NCI-H2029 treated with DMSO at 0.1 percent for 48 hours (cell line): Measurements from ENCODE around the gene ACRV1.

Source experiments
- DNase-seq: peaks from one replicate; lab custom pipeline; 2025; lab: John Stamatoyannopoulos, UW

The ACRV1 gene

DNA sequence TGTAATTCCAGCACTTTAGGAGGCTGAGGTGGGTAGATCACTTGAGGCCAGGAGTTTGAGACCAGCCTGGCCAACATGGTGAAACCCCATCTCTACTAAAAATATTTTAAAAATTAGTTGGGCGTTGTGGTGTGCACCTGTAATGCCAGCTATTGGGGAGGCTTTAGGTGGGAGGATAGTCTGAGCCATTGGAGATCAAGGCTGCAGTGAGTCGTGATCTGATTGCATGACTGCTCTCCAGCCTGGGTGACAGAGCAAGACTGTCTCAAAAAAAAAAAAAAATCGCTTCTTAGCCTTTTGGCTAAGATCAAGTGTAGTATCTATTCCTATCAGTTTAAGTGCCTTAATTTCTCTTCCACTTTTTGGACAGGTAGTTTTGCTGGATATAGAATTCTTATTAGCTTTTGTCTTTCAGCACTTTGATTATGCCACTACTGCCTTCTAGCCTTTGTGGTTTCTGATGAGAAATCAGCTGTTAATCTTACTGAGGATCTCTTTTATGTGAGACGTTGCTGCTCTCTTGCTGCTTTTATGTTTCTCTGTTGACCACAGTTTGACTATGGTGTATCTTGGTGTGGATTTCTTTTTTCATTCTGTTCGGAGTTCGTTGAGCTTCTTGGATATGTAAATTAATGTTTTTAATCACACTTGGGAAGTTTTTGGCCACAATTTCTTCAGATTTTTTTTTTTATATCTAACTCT, 31.0 kb downstream of the ACRV1 start:
- no peak for DNase-seq

DNA sequence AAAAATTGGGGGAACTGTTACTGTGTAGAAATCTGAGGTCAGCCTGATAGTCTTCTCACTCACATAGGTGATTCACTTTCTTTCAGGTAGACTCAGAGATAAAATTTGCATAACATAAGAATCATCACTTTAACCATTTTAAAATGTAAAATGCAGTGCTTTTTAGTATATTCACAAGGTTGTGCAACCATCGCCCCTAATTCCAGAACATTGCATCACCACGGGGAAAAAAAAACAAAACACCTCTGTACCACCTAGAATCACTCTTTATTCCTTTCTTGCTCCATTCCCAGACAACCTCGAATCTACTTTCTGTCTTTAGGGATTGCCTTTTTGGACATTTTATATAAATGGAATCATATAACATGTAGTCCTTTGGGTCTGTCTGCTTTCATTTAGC, 34.8 kb downstream of the ACRV1 start:
- DNase-seq: no peak

DNA sequence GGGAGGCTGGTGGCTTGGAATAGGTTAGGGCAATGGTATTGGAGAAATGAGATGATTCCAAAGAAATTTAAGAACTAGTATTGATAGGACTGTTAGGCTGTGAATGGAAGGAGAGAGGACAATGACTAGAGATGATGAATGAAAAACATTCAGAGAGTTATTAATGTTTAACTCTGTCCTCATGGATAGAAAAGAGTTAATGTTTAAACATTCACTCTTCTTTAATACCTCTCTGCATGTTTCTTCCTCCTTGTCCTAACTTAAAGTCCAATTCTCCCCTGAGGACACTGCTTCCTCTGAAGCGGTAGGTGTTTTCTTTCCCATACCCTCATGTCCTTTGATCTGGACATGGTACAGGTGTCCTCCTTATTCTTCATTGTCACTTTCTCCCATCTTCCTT, 42.3 kb downstream of the ACRV1 start:
- DNase-seq: no peak

DNA sequence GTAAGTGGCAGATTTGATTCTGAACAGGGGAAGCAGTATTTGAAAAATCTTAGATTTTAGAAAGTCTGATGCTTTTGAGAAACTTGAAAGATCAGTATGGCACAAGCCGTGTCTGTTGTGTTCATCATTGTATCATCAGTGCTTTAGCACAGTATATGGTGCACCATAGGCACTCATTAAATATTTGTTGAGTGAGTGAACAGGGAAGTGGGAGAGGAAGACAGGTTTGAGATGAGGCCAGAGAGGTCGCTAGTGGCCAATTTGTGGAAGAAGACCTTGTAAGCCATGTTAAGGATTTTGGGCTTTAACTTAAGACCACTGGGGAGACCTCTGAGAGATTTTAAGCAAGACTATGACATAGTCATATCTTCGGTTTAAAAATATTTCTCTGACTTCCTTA, 42.8 kb downstream of the ACRV1 start:
- DNase-seq: no peak

DNA sequence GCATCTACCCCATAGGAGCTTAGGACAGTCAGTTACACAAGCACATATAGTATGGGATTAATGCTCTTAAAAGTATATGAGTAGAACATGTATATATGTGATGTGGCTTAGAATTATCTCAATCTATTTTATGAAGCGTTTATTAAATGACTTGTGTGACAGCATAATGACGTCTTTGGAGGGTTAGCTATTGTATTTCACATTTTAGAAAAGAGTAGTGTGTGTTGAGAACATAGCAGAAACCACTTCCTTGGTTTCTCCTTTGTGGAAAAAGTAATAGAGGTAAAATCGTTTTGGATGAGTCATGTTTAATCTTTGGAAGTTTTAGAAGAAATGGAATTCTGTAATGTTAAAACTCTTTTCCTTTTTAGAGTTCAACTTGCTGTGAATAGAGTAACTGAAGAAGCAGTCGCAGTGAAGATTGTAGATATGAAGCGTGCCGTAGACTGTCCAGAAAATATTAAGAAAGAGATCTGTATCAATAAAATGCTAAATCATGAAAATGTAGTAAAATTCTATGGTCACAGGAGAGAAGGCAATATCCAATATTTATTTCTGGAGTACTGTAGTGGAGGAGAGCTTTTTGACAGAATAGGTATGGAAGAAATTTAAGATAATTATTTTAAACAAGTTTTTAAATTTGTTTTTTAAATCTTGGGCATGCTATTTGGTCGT, 53.3 kb downstream of the ACRV1 start:
- DNase-seq: no peak

DNA sequence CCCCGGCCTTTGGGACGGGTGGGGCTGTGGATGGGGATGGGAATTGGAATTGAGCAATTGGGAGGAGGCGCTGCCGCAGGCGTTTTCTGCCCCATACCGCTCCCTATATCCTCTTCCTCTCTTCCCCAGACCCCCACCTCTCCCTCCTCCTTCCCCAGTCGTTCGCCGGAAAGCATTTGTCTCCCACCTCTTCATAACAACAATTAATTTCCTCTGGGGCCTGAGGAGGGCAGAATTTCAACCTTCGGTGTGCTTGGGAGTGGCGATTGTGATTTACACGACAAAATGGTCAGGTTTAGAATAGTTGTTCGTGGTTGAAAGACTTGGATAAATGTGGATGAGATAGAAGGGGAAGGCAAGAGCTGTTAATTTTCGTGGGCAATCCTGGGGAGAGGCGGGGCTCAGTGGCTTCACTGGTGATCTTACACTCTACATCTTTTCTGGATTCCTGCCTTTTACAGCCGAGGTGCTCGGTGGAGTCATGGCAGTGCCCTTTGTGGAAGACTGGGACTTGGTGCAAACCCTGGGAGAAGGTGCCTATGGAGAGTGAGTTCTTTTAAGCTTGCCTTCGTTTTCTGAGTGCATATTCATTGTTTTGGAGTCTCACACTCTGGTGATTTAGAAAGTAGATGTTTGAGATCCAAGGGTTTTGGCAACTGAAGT, 54.2 kb downstream of the ACRV1 start:
- peak; percentile 16 for DNase-seq

DNA sequence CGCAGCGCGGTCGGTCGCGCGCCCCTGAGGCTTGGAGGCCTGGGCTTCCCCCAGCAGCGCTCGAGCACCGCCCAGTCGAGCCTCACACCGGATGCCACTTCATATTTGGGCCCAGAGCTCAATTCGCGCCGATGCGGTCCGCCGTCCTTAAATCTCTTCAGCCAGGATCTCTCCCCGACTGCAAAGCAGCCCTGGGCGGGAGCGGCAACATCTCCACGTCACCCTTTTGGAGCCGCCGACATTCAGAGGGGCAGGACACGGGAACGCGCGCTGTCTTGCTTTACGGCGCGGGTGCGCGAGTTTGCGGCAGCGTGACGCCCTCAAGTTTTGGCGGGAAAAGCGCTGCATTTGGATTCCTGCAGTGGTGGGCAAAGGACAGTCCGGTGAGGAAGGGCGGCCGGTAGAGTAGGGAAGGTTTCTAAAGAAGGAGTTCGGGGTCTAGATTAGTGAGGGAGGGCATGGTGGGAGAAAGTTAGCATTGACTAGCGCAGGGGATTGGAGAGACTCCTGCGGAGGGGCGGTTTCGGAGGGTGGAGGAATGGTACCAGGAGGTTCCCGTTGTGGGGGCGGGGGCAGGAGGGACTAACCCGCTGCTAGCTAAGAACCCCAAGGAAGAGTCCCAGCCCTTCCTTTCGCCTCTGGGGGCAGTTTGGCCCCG, 54.9 kb downstream of the ACRV1 start:
- DNase-seq: peak; percentile 65

DNA sequence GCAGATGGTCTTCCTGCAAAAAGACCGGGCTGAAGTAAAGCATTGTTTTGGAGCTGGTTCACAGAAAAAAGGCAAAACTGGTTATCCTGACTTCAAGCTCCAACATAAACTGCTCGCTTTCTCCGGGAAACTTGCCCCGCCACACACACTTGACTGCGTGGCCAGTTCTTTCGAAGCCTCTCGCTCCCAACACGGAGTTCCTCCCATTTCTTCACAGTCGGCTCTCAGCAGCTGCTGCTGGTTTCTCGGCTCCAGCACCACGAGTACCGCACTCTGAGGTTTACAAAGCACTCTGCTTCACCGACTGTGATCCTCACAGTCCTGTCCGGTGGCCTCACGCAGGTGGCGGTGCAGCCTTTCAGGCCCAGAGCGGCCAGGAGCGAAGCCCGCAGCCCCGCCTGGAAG, 55.4 kb downstream of the ACRV1 start:
- DNase-seq: no peak

DNA sequence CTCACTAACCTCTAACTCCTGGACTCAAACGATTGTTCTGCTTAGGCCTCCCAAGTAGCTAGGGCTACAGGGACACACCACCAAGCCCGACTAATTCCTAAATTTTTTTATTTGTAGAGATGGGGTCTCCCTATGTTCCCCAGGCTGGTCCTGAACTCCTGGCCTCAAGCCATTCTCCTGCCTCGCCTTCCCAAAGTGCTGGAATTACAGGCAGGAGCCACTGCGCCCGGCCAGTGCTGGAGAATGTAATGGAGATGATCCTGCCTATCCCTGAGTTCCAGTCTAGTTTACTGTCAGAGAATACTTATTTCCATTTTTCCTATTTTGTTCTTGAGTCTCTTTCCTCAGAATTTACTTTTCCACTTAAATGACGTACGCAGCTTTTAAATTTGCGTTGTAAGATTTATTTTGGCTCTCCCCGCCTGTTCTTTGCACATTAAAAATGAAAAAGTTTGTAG, 55.9 kb downstream of the ACRV1 start, which contains the start of gene CHEK1:
TSS of gene CHEK1 (plus strand) at position 408 of the 458 bp plus-strand sequence. CDS start 1,606 bp downstream, outside the sequence.
- no peak for DNase-seq

DNA sequence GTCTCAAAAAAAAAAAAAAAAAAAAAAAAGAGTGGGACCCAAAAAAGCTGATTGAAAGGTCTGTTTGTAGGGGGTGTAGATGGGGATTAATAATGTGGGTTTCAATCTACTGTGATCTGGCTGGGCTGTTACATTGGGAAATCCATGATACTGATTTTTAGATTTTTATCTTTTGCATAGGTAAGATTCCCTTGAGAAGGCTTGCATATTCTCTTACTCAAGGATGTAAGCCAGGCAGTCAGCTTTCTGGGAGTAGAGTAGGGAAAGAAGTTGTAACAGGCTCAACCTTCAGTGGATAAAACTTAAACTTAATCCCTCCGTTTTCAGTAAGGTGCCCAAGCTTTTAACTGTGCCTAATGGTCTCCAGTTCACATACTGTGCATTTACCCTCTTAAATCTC, 57.6 kb downstream of the ACRV1 start:
- no peak for DNase-seq

DNA sequence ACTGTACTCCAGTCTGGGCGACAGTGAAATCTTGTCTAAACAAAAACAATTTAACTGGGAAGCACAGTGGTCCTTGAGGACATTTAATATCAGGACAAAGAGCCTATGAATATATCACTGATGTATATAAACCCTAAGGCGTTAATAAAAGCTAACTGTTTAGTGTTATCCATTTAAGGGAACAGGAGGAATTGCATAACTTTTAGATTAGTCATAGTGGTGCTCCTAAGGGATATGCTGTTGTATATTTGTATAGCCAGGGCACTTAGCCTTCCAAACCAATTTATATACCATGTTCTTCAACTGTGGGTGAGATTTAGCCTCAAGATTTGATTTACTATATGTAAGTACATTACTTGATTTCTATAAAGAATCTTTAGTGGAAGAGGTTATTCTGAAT, 58.7 kb downstream of the ACRV1 start:
- no peak for DNase-seq
